Activated B cell treated with CpG ODN at 0.5 μM for 24 hours (primary cell): ENCODE data around the gene ZNF414. TPM values are rescaled to one million over a fixed set of nuclear protein-coding genes. Genes with fewer than 3 reads are reported as not detected.
A peak's percentile ranks its signal among the peaks of the same experiment; 100 is the strongest.

Experiments used
- ATAC-seq: fragments of 200-7000 bp; cut with Tn5 transposase; one replicate; pipeline ENCODE4 v1.10.0; 2021; ENCODE audit warnings: low read depth, mild to moderate bottlenecking, moderate library complexity
- CTCF ChIA-PET: fragments of 350-600 bp; sonication (Branson Sonifier 250); formaldehyde crosslinking; loops from one replicate; lab custom pipeline; 2021; ENCODE audit warnings: antibody characterized with exemption; lab: Charles Lee
- POLR2A ChIA-PET: fragments of 350-600 bp; sonication (Branson Sonifier 250); formaldehyde crosslinking; loops from one replicate; lab custom pipeline; 2021; ENCODE audit warnings: antibody characterized with exemption; lab: Charles Lee
- DNase-seq: peaks from one replicate; pipeline ENCODE4 v3.0.0; 2022
- H3K27ac Mint-ChIP-seq: one replicate; pipeline ENCODE4 v1.8.0; 2020; ENCODE audit warnings: mixed read lengths
- H3K27me3 Mint-ChIP-seq: one replicate; pipeline ENCODE4 v1.8.0; 2021; ENCODE audit warnings: mixed read lengths
- H3K36me3 Mint-ChIP-seq: one replicate; pipeline ENCODE4 v1.8.0; 2021; ENCODE audit warnings: low read depth, mixed read lengths
- H3K4me1 Mint-ChIP-seq: one replicate; pipeline ENCODE4 v1.8.0; 2021; ENCODE audit warnings: mixed read lengths
- H3K4me3 Mint-ChIP-seq: one replicate; pipeline ENCODE4 v1.8.0; 2020; ENCODE audit warnings: mild to moderate bottlenecking, mixed read lengths
- H3K9me3 Mint-ChIP-seq: one replicate; pipeline ENCODE4 v1.8.0; 2020; ENCODE audit warnings: mixed read lengths
- CTCF ChIP-seq: fragments of 200-600 bp; IDR thresholded peaks from one replicate; pipeline ENCODE4 v1.8.0; 2022; ENCODE audit warnings: antibody characterized with exemption, mild to moderate bottlenecking
- intact Hi-C: fragments of 100-400 bp; cut with micrococcal nuclease; formaldehyde crosslinking; loops from one replicate; pipeline ENCODE4 v1.15.1; 2024
- total RNA-seq: library from RNA; stranded (reverse); gene quantifications from 2 replicates; pipeline ENCODE4 v1.2.3, GENCODE V29; 2022

ZNF414 gene
- total RNA-seq, 1 donor from 2014 or later, result 28.6 TPM

- ChIA-PET POLR2A (no interaction called here), CTCF (no interaction called here)
- TF ChIP-seq CTCF, result no peak
- intact Hi-C loops, result loop anchor here (5.0 kb wide), 1 partner anchor 43 kb away; the partner anchor contains the start of gene ZNF414
- H3K36me3 Mint-ChIP-seq, result peaks cover 90% of the 10 kb centered on the region
- H3K4me1 Mint-ChIP-seq, result peaks cover 28% of the 10 kb centered on the region
- no peaks in the 10 kb centered on the region for H3K9me3 Mint-ChIP-seq
- DNase-seq, result no peak
- no peak overlapping the region for H3K4me3 Mint-ChIP-seq
- ATAC-seq, result no peak
- peak overlapping the region; percentile 10 for H3K27ac Mint-ChIP-seq
- no peaks in the 10 kb centered on the region for H3K27me3 Mint-ChIP-seq
Measured at GRCh38 chr19:8469613-8470368, 44.2 kb downstream of the ZNF414 start.

DNA sequence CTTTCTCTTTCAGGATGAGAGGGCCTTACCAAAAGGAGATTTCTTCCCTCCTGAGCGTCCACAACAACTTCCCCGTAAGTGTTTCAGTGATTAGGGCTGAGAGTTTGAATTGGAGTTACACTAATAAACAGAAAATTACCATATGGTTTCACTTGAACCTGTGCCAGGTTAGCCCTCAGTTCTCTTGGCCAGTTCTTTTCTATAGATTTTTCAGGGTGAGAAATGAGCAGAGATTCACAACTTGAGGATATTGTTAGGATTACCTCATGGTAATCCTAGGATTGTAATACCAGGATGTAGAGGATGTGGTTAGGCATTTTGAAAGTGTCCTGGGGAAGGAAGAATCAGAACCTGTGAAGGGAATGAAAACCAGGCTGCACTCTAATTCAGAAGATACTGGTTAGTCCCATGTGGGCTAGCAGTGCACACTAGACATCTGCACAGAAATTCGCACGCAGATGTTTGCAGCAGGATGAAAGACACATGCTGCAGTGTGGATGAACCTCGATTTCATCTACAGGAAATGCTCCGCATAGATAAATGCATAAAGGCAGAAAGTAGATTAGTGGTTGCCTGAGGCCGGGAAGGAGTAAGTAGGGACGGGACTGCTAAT, 45.1 kb downstream of the ZNF414 start:
- ChIA-PET CTCF (no interaction called here), POLR2A (no interaction called here)
- DNase-seq (no peak), ATAC-seq (no peak)
- Mint-ChIP-seq H3K4me1 (peaks cover 20% of the 10 kb centered on the region), H3K27me3 (no peaks in the 10 kb centered on the region), H3K4me3 (no peak overlapping the region), H3K27ac (no peak overlapping the region), H3K36me3 (peaks cover 93% of the 10 kb centered on the region), H3K9me3 (no peaks in the 10 kb centered on the region)
- intact Hi-C loops, result no loop called here
- TF ChIP-seq CTCF, result no peak

- DNase-seq, result no peak
- peaks cover 13% of the 10 kb centered on the region for H3K4me1 Mint-ChIP-seq
- ATAC-seq, result no peak
- intact Hi-C loops, result no loop called here
- CTCF ChIA-PET, result no interaction called here
- peaks cover 94% of the 10 kb centered on the region for H3K36me3 Mint-ChIP-seq
- no peak overlapping the region for H3K27ac Mint-ChIP-seq
- TF ChIP-seq CTCF, result no peak
- H3K9me3 Mint-ChIP-seq, result no peaks in the 10 kb centered on the region
- H3K4me3 Mint-ChIP-seq, result no peak overlapping the region
- H3K27me3 Mint-ChIP-seq, result no peaks in the 10 kb centered on the region
- POLR2A ChIA-PET, result no interaction called here
Measured at GRCh38 chr19:8468124-8468523, 45.8 kb downstream of the ZNF414 start.

DNA sequence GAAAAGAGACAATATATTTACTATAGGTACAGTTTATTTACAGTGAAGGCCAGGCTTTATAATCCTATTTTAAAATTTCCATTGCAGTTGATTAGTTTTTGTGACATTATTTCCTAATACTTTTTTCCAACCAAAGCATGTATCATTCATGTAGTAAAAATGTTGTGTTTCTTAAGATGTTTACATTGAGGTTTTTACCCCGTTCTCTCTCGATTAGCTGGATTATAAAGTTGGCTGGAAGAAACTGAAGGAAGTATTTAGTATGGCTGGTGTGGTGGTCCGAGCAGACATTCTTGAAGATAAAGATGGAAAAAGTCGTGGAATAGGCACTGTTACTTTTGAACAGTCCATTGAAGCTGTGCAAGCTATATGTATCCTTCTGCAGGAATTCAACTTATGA, 47.9 kb downstream of the ZNF414 start:
- no peak overlapping the region for H3K4me3 Mint-ChIP-seq
- intact Hi-C loops, result no loop called here
- no peak overlapping the region for H3K27ac Mint-ChIP-seq
- no peaks in the 10 kb centered on the region for H3K27me3 Mint-ChIP-seq
- no peak for TF ChIP-seq CTCF
- ChIA-PET CTCF (no interaction called here), POLR2A (no interaction called here)
- peaks cover 13% of the 10 kb centered on the region for H3K4me1 Mint-ChIP-seq
- no peaks in the 10 kb centered on the region for H3K9me3 Mint-ChIP-seq
- peaks cover 96% of the 10 kb centered on the region for H3K36me3 Mint-ChIP-seq
- DNase-seq, result no peak
- ATAC-seq, result no peak

- intact Hi-C loops, result no loop called here
- H3K27ac Mint-ChIP-seq, result no peak overlapping the region
- H3K9me3 Mint-ChIP-seq, result no peaks in the 10 kb centered on the region
- H3K4me3 Mint-ChIP-seq, result no peak overlapping the region
- no peaks in the 10 kb centered on the region for H3K27me3 Mint-ChIP-seq
- TF ChIP-seq CTCF, result no peak
- peaks cover 40% of the 10 kb centered on the region for H3K4me1 Mint-ChIP-seq
- no peak for DNase-seq
- peaks cover 92% of the 10 kb centered on the region for H3K36me3 Mint-ChIP-seq
- CTCF ChIA-PET, result no interaction called here
- ATAC-seq, result no peak
- POLR2A ChIA-PET, result no interaction called here
Measured at GRCh38 chr19:8463365-8463764, 50.6 kb downstream of the ZNF414 start.
